ENCODE results near the gene CEMP1.

DNA sequence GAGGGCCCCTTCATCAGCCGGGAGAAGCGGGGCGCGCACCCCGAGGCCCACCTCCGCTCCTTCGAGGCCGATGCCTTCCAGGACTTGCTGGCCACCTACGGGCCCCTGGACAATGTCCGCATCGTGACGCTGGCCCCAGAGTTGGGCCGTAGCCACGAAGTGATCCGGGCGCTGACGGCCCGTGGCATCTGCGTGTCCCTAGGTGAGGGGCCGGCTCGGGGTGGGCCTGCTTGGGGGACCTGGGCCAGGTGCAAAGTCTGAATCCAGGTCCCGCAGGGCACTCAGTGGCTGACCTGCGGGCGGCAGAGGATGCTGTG is 3.5 kb downstream of the CEMP1 start:
- TF ChIP-seq POLR2A (IDR thresholded peaks at IDR 0.05) (no peak), EP300 (IDR thresholded peaks at IDR 0.05) (no peak)
- TF ChIP-seq, protein P1, sequence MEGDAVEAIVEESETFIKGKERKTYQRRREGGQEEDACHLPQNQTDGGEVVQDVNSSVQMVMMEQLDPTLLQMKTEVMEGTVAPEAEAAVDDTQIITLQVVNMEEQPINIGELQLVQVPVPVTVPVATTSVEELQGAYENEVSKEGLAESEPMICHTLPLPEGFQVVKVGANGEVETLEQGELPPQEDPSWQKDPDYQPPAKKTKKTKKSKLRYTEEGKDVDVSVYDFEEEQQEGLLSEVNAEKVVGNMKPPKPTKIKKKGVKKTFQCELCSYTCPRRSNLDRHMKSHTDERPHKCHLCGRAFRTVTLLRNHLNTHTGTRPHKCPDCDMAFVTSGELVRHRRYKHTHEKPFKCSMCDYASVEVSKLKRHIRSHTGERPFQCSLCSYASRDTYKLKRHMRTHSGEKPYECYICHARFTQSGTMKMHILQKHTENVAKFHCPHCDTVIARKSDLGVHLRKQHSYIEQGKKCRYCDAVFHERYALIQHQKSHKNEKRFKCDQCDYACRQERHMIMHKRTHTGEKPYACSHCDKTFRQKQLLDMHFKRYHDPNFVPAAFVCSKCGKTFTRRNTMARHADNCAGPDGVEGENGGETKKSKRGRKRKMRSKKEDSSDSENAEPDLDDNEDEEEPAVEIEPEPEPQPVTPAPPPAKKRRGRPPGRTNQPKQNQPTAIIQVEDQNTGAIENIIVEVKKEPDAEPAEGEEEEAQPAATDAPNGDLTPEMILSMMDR (IDR thresholded peaks at IDR 0.05), result no peak

All from tibial nerve (tissue), 4 donors.